ENCODE data around the gene TPCN2. TPM values are rescaled to one million over a fixed set of nuclear protein-coding genes. Genes with fewer than 3 reads are reported as not detected.

Gene TPCN2
- 10 to 100 TPM; 12.2 to 30.7 (median 17.6) TPM for total RNA-seq

DNA sequence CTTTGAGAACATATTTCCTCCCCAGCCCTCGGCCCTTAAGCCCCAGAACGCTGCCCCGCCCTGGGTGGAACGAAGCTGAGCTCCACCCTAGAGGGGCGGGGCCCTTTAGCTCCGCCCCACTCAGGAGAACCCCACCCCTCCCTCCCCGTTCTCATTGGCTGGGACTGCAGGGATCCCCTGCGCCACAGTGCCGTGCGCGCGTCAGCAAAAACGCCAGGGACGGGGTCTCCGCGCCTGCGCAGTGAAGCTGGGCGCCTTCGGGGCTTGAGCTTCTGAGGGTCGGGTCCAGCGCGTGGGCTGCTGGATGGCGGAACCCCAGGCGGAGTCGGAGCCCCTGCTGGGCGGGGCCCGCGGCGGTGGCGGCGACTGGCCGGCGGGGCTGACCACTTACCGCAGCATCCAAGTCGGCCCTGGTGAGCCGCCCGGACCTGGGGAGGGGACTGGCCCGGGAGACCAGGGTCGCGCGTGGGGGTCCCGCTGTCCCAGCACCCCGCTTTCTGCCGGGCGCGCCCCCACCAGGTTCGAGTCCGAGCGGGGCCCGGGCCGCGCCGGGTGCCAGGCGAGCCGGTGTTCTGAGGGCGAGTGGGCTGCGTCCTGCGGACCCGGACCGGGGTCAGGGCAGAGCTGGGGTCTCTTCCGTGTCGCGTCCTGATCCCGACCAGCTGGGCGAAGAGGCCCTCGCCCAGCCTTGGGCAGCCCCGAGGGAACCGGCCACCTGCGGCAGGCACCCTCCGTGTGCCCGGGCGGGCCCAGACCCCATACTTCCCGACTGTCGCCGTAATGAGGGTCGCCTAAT lies at the start of gene TPCN2:
TPCN2 (plus strand) TSS at position 239 of the 796 bp plus-strand sequence; CDS start at position 305, 66 bp downstream.
- TF ChIP-seq, protein P1, sequence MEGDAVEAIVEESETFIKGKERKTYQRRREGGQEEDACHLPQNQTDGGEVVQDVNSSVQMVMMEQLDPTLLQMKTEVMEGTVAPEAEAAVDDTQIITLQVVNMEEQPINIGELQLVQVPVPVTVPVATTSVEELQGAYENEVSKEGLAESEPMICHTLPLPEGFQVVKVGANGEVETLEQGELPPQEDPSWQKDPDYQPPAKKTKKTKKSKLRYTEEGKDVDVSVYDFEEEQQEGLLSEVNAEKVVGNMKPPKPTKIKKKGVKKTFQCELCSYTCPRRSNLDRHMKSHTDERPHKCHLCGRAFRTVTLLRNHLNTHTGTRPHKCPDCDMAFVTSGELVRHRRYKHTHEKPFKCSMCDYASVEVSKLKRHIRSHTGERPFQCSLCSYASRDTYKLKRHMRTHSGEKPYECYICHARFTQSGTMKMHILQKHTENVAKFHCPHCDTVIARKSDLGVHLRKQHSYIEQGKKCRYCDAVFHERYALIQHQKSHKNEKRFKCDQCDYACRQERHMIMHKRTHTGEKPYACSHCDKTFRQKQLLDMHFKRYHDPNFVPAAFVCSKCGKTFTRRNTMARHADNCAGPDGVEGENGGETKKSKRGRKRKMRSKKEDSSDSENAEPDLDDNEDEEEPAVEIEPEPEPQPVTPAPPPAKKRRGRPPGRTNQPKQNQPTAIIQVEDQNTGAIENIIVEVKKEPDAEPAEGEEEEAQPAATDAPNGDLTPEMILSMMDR (IDR thresholded peaks at IDR 0.05; ENCODE audit: low read depth): no peak

DNA sequence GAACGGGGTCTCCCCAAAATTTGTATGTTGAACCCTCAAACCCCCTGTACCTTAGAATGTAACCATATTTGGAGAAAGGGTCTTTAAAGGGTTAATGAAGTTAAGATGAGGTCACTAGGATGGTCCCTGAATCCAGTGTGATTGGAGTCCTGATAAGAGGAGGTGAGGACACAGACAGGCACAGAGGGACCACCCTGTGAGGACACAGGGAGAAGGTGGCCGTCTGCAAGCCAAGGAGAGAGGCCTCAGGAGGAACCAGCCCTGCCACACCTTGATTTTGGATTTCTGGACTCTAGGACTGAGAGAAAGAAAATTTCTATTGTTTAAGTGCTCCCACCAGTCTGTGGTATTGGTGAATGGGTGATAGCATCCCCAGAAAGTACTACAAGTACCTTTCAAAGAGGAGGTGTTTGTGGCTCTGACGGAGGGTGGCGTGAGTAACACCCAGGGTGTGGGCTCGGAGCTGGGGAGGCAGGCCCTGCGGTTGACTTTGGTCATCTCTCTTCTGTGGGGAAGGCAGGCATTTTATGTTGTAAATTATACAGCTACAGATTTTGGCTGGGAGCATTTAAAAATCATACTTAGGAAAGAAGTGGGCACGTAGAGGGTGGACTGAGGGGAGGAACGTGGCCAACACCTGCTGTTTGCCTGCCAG lies 49.5 kb upstream of the TPCN2 start:
- TF ChIP-seq, protein P1 (IDR thresholded peaks at IDR 0.05; ENCODE audit: low read depth): no peak

DNA sequence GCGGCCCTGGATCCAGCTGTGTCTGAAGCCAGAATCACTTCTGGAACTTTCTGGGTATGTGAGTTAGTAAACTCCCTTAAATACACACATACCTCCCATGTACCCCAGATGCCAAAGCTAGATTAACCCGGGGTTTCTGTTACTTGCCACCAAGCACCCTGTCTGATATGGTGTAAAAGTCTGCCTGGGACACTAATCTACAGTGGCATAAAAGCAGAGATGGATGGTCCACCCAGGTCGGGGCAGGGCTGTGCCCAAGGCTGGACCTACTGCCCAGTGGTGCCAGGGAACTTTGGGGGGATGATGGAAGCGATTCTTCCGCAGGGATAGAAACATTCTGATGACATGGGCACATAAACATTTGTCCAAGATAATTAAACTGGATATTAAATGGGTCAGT lies 48.3 kb upstream of the TPCN2 start:
- TF ChIP-seq, protein P1 (IDR thresholded peaks at IDR 0.05; ENCODE audit: low read depth): no peak

DNA sequence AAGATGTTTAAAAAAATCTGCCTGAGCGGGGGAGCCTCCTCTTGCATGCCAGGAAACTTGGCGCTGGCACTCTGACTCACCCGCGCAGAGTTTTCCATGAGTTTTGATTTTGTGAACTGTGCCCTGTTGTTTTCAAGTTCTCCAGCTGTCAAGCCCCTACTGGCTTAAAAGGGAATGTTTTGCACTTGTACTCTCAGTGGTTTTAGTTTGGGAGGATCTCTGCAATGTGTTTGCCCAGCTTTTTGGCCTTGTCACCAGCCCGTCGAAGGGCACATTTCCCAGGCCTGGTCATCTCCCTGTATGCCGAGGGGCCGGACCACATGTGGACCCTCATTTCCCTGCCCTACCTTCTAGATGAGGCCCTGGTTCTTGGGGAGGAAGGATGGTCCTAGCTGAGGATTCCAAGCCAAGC lies 47.9 kb upstream of the TPCN2 start:
- TF ChIP-seq, protein P1 (IDR thresholded peaks at IDR 0.05; ENCODE audit: low read depth): no peak

DNA sequence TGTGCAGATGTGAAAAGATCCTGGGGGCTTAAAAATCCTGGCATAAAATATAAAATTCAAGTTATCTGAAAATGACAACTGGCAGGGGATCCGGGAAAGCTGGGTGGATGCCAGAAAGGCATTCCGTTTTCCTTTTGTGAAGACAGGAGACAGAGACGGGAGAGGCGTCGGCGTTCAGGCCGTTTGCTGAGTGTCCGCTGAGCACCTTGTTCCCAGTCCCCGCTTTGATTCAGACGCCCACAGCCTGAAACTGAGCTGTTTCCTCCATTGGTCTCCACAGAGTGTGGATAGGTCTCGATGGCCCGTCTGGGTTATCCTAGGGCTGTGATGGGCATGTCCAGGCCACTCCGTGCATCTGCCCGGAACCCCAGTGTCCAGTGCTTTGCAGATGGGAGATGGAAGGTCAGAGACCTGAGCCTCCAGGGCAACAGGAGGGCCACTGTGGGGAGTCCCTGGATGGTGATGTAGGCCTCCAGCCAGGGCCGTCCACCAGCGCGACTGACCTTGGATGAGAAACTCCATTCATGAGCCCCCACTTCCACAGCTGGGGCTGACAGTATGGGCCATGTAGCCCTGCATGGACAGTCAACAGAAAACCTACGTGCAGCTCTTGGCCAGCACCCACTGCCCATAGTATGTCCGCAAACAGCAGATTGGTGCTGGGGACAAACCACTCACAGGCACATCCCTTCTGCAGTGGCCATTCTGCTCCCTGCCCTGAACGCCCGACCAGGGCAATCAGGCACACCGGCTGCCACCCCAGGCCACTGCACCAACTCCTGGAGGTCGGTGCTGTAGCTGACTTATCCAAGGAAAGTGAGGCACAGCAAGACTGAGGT lies 47.3 kb upstream of the TPCN2 start:
- TF ChIP-seq, protein P1 (IDR thresholded peaks at IDR 0.05; ENCODE audit: low read depth): no peak

DNA sequence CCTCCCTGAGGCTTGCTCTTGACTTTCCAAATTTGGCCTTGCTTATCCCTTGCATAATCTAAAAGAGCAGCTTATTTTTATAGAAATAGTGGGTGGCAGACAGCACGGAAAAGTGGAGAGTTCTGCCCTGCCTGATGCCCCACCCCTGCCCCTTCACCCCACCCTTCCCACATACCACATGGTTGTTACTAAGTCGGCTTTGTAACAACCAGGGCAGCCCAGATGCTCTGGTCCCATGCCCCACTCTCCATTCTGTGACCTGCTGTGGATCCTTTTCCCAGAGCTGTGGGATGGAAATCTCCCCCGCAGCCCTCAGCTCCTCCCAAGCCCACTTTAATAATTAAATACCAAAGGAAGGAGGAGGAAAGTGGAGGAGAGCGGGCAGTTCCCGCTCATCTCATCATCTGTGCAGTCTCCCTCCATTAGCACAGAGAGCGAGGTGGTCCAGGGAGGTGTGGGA lies 46.6 kb upstream of the TPCN2 start:
- TF ChIP-seq, protein P1 (IDR thresholded peaks at IDR 0.05; ENCODE audit: low read depth): no peak
